HepG2 (cell line): Measurements from ENCODE around the gene NKAIN4. TPM values are rescaled to one million over a fixed set of nuclear protein-coding genes. Genes with fewer than 3 reads are reported as not detected.

Experiments used
- FOSL1 ChIP-seq: sonication (generic); formaldehyde crosslinking; IDR thresholded peaks from 2 replicates; pipeline ENCODE4 v1.9.0; 2021; ENCODE audit warnings: missing genetic modification reagents, borderline replicate concordance
- IRF9 ChIP-seq: sonication (generic); formaldehyde crosslinking; IDR thresholded peaks from 2 replicates; pipeline ENCODE4 v1.8.0; 2022; ENCODE audit warnings: missing genetic modification reagents, mild to moderate bottlenecking, borderline replicate concordance
- KDM5A ChIP-seq: fragments of 200-600 bp; sonication (generic); IDR thresholded peaks from 2 replicates; pipeline ENCODE4 v1.7.0; 2018; ENCODE audit warnings: antibody characterized with exemption, mild to moderate bottlenecking, low read length, borderline replicate concordance
- KMT2B ChIP-seq: IDR thresholded peaks from 2 replicates; pipeline ENCODE4 v1.6.1; 2016; ENCODE audit warnings: missing genetic modification reagents, missing compliant biosample characterization
- MEIS2 ChIP-seq: sonication (generic); formaldehyde crosslinking; IDR thresholded peaks from 2 replicates; pipeline ENCODE4 v1.9.0; 2021; ENCODE audit warnings: mild to moderate bottlenecking, missing genetic modification reagents
- MIXL1 ChIP-seq: IDR thresholded peaks from 2 replicates; pipeline ENCODE4 v1.6.1; 2016
- NFIC ChIP-seq: IDR thresholded peaks from 2 replicates; pipeline ENCODE4 v1.6.1; 2012; ENCODE audit warnings: mild to moderate bottlenecking, low read length, inconsistent platforms
- PATZ1 ChIP-seq: sonication (generic); formaldehyde crosslinking; IDR thresholded peaks from 2 replicates; pipeline ENCODE4 v1.4.0; 2020; ENCODE audit warnings: missing genetic modification reagents
- PBX2 ChIP-seq: IDR thresholded peaks from 2 replicates; pipeline ENCODE4 v1.6.1; 2016; ENCODE audit warnings: control low read depth
- RBM39 ChIP-seq: fragments of 200-400 bp; formaldehyde crosslinking; IDR thresholded peaks from one replicate; pipeline ENCODE4 v1.6.1; 2018; ENCODE audit warnings: antibody characterized with exemption, mild to moderate bottlenecking, low read depth, low read length; ENCODE audit not compliant: poor library complexity, severe bottlenecking
- RNF2 ChIP-seq: fragments of 450-650 bp; conservative IDR thresholded peaks from 2 replicates; pipeline ENCODE4 v1.6.1; 2016; ENCODE audit warnings: low read depth
- SMARCC2 ChIP-seq: fragments of 450-650 bp; IDR thresholded peaks from 2 replicates; pipeline ENCODE4 v1.6.1; 2017; ENCODE audit warnings: antibody characterized with exemption, mild to moderate bottlenecking
- SP5 ChIP-seq: IDR thresholded peaks from 2 replicates; pipeline ENCODE4 v1.6.1; 2016; ENCODE audit warnings: low read depth, borderline replicate concordance
- SYNCRIP ChIP-seq: fragments of 200-400 bp; formaldehyde crosslinking; IDR thresholded peaks from 2 replicates; pipeline ENCODE4 v1.6.1; 2018; ENCODE audit warnings: mild to moderate bottlenecking, low read depth, low read length; ENCODE audit not compliant: insufficient read depth
- TFAP4 ChIP-seq: sonication (generic); IDR thresholded peaks from 2 replicates; pipeline ENCODE4 v1.6.1; 2016; ENCODE audit warnings: low read depth, borderline replicate concordance
- TMF1 ChIP-seq: sonication (generic); formaldehyde crosslinking; IDR thresholded peaks from 2 replicates; pipeline ENCODE4 v1.8.1; 2022; ENCODE audit warnings: low read depth, missing genetic modification reagents
- ZC3H4 ChIP-seq: sonication (generic); formaldehyde crosslinking; IDR thresholded peaks from 2 replicates; pipeline ENCODE4 v1.4.0; 2020; ENCODE audit warnings: missing genetic modification reagents, borderline replicate concordance
- ZNF10 ChIP-seq: sonication (generic); formaldehyde crosslinking; IDR thresholded peaks from 2 replicates; pipeline ENCODE4 v1.4.0; 2020; ENCODE audit warnings: mild to moderate bottlenecking, low read depth, missing genetic modification reagents, borderline replicate concordance
- ZNF12 ChIP-seq: sonication (generic); formaldehyde crosslinking; IDR thresholded peaks from 2 replicates; pipeline ENCODE4 v1.5.0; 2020; ENCODE audit warnings: missing genetic modification reagents
- ZNF136 ChIP-seq: sonication (generic); formaldehyde crosslinking; IDR thresholded peaks from 2 replicates; pipeline ENCODE4 v1.8.1; 2022; ENCODE audit warnings: low read depth, mild to moderate bottlenecking, moderate library complexity, missing genetic modification reagents
- ZNF292 ChIP-seq: sonication (generic); formaldehyde crosslinking; IDR thresholded peaks from 2 replicates; pipeline ENCODE4 v1.8.1; 2022; ENCODE audit warnings: mild to moderate bottlenecking, low read depth, missing genetic modification reagents, borderline replicate concordance
- ZNF354B ChIP-seq: sonication (generic); formaldehyde crosslinking; IDR thresholded peaks from 2 replicates; pipeline ENCODE4 v1.8.0; 2022; ENCODE audit warnings: mild to moderate bottlenecking, missing genetic modification reagents
- ZNF616 ChIP-seq: sonication (generic); formaldehyde crosslinking; IDR thresholded peaks from 2 replicates; pipeline ENCODE4 v1.5.0; 2020; ENCODE audit warnings: low read depth, mild to moderate bottlenecking, missing genetic modification reagents
- ZNF790 ChIP-seq: sonication (generic); formaldehyde crosslinking; IDR thresholded peaks from 2 replicates; pipeline ENCODE4 v1.8.0; 2022; ENCODE audit warnings: missing genetic modification reagents, mild to moderate bottlenecking, borderline replicate concordance
- ZSCAN12 ChIP-seq: sonication (generic); formaldehyde crosslinking; IDR thresholded peaks from 2 replicates; pipeline ENCODE4 v1.9.0; 2021; ENCODE audit warnings: mild to moderate bottlenecking, missing genetic modification reagents
- ZSCAN21 ChIP-seq: sonication (generic); formaldehyde crosslinking; IDR thresholded peaks from 2 replicates; pipeline ENCODE4 v1.8.0; 2022; ENCODE audit warnings: mild to moderate bottlenecking, missing genetic modification reagents, moderate library complexity, borderline replicate concordance
- polyA plus RNA-seq, 8 experiments: library from polyadenylated mRNA; depleted of rRNA in 3 of 8; stranded (reverse) in 7 of 8; unstranded in 1 of 8; fragments of >200 nt; fragmentation: Illumina TruSeq in 4 of 8; extraction: Trizol in 4 of 8; gene quantifications; 2 replicates each; pipeline versions ENCODE4 v1.2.1 to v1.2.3, GENCODE V29; 2011 to 2016; ENCODE audit warnings: low read depth in 4 of 8, missing spikeins in 1 of 8, mixed read lengths in 1 of 8; ENCODE audit not compliant: insufficient read depth in 1 of 8
- total RNA-seq, 5 experiments: library from RNA; depleted of rRNA; stranded (reverse); fragments of >200 nt; fragmentation: Illumina TruSeq; extraction: Trizol; gene quantifications; 2 replicates each; pipeline ENCODE4 v1.2.3, GENCODE V29; 2016; ENCODE audit warnings: low read depth in 1 of 5

The NKAIN4 gene
- total and polyA plus RNA-seq, 2 of the 13 experiments (the other 11 are each of a cell fraction or from before 2014, with no cell fraction given), result not detected

GRCh38 chr20:63216041-63216848, 38.0 kb downstream of the NKAIN4 start, which contains the start of gene YTHDF1 (continued):
- TF ChIP-seq ZNF616 (CRISPR knock-in tag) (peak; percentile 91), IRF9 (CRISPR knock-in tag) (peak; percentile 91), ZNF292 (CRISPR knock-in tag) (no peak), ZC3H4 (CRISPR knock-in tag) (no peak), PBX2 (CRISPR knock-in tag) (no peak), SMARCC2 (no peak), ZNF10 (CRISPR knock-in tag) (no peak), RNF2 (peak; percentile 98; the same call in 1 of the 2 replicates), SP5 (CRISPR knock-in tag) (peak; percentile 99), ZNF790 (CRISPR knock-in tag) (peak; percentile 87; the same call in 1 of the 2 replicates), ZSCAN21 (CRISPR knock-in tag) (peak; percentile 98), ZNF136 (CRISPR knock-in tag) (peak; percentile 97), KDM5A (no peak), PATZ1 (CRISPR knock-in tag) (peak; percentile 79), MEIS2 (CRISPR knock-in tag) (peak; percentile 87), ZNF12 (CRISPR knock-in tag) (peak; percentile 66), ZSCAN12 (0 out of 2 replicates have a peak, but pooled peaks have one; percentile 84), TMF1 (CRISPR knock-in tag) (peak; percentile 76; the same call in 1 of the 2 replicates), KMT2B (peak; percentile 74; the same call in 1 of the 2 replicates), ZNF354B (CRISPR knock-in tag) (peak; percentile 87; the same call in 1 of the 2 replicates), TFAP4 (peak; percentile 75; the same call in 1 of the 2 replicates), FOSL1 (CRISPR knock-in tag) (peak; percentile 53; the same call in 1 of the 2 replicates), MIXL1 (CRISPR knock-in tag) (peak; percentile 58), NFIC (no peak), RBM39 (peak; percentile 86), SYNCRIP (no peak)
